ENCODE measurements around the gene HOXA4.

GRCh38 chr7:27161721-27162560 lies 31.4 kb upstream of the HOXA4 start:
- TF ChIP-seq CTCF (IDR thresholded peaks at IDR 0.05; ENCODE audit: insufficient read depth, low read length) (no peak), POLR2AphosphoS5 (IDR thresholded peaks at IDR 0.05; ENCODE audit: low read depth) (no peak), GABPA (IDR thresholded peaks at IDR 0.05; ENCODE audit: low read depth) (no peak)

All from HL-60 (cell line).